Uterus (tissue), 4 donors: ENCODE data around the gene PPP1R9A. TPM values are rescaled to one million over a fixed set of nuclear protein-coding genes. Genes with fewer than 3 reads are reported as not detected.
A peak's percentile ranks its signal among the peaks of the same experiment; 100 is the strongest.

Source experiments
- DNase-seq, 2 donors: peaks; one replicate each; pipeline ENCODE4 v3.0.0-alpha.2; 2019 to 2020
- H3K27ac ChIP-seq, 2 donors: fragments of 200-600 bp; sonication (generic); 1 replicate in 1 of 2; 2 replicates in 1 of 2; pipeline ENCODE4 v1.5.1; 2016 to 2018
- H3K27me3 ChIP-seq, 2 donors: fragments of 200-600 bp; sonication (generic); one replicate each; pipeline ENCODE4 v1.5.1; 2018 to 2019; ENCODE audit warnings: control low read depth in 1 of 2
- H3K36me3 ChIP-seq, 2 donors: fragments of 200-600 bp; sonication (generic); one replicate each; pipeline ENCODE4 v1.5.1; 2019; ENCODE audit warnings: control low read depth in 1 of 2
- H3K4me1 ChIP-seq, 2 donors: fragments of 200-600 bp; sonication (generic); one replicate each; pipeline ENCODE4 v1.5.1; 2018 to 2019; ENCODE audit warnings: control low read depth in 1 of 2
- H3K4me3 ChIP-seq, 2 donors: fragments of 200-600 bp; sonication (generic); 1 replicate in 1 of 2; 2 replicates in 1 of 2; pipeline ENCODE4 v1.5.1; 2018 to 2019; ENCODE audit warnings: mild to moderate bottlenecking in 1 of 2
- H3K9me3 ChIP-seq, 2 donors: fragments of 200-600 bp; sonication (generic); one replicate each; pipeline ENCODE4 v1.5.1; 2019; ENCODE audit warnings: control low read depth in 1 of 2
- POLR2A ChIP-seq, 2 donors: fragments of 450-650 bp; IDR thresholded peaks; one replicate each; pipeline ENCODE4 v1.6.1; 2016; ENCODE audit warnings: antibody characterized with exemption in 2 of 2, mild to moderate bottlenecking in 1 of 2, moderate library complexity in 1 of 2
- intact Hi-C: fragments of 100-400 bp; cut with DNase I; formaldehyde crosslinking; loops from one replicate; pipeline ENCODE4 v1.15.1; 2023; ENCODE audit warnings: low total_unique reads
- total RNA-seq, 4 donors: library from RNA; depleted of rRNA in 3 of 4; stranded (reverse); fragments of >200 nt in 3 of 4; gene quantifications; one replicate each; pipeline versions ENCODE4 v1.1.0 to v1.2.4, GENCODE V29; 2014 to 2023
- TF ChIP-seq, protein P1 (sequence below), 4 experiments: fragments of 200-600 bp in 2 of 4; fragments of 450-650 bp in 2 of 4; sonication (generic) in 2 of 4; IDR thresholded peaks; one replicate each; pipeline ENCODE4 v1.5.1; 2016 to 2019; ENCODE audit warnings: antibody characterized with exemption in 4 of 4, mild to moderate bottlenecking in 2 of 4, moderate library complexity in 1 of 4
- donor health status: DM: yes; HTN: yes; CAD: no.

Gene PPP1R9A
- total RNA-seq, 4 donors from 2014 or later: 5.3 to 39.6 (median 15.0) TPM

DNA sequence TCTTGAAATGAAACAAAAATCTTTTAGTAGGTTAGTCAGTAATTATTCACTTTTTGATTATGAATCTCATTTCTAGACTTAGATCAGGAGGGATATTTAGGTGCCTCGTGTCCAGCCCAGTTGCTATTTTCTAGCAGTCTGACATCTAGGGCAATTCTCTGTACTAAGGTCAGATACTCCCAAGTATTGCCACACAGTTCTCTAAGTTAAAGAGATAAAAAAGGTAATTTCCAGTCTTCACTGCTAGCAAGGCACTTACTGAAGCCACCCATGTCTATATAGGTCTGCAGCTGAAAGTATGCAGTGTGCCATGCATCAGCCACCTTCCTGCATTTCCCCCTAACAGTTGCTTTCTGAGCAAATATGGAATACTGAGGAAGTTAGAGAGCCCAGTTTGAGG, 333.5 kb downstream of the PPP1R9A start:
- intact Hi-C loops: no loop called here
- H3K9me3 ChIP-seq: no peaks in the 10 kb centered on the region
- no peak for TF ChIP-seq POLR2A (IDR thresholded peaks at IDR 0.05)
- TF ChIP-seq, protein P1, sequence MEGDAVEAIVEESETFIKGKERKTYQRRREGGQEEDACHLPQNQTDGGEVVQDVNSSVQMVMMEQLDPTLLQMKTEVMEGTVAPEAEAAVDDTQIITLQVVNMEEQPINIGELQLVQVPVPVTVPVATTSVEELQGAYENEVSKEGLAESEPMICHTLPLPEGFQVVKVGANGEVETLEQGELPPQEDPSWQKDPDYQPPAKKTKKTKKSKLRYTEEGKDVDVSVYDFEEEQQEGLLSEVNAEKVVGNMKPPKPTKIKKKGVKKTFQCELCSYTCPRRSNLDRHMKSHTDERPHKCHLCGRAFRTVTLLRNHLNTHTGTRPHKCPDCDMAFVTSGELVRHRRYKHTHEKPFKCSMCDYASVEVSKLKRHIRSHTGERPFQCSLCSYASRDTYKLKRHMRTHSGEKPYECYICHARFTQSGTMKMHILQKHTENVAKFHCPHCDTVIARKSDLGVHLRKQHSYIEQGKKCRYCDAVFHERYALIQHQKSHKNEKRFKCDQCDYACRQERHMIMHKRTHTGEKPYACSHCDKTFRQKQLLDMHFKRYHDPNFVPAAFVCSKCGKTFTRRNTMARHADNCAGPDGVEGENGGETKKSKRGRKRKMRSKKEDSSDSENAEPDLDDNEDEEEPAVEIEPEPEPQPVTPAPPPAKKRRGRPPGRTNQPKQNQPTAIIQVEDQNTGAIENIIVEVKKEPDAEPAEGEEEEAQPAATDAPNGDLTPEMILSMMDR (IDR thresholded peaks at IDR 0.05): no peak
- no peak overlapping the region for H3K4me3 ChIP-seq
- no peak for DNase-seq
- H3K27ac ChIP-seq: no peak overlapping the region
- no peaks in the 10 kb centered on the region for H3K4me1 ChIP-seq
- H3K36me3 ChIP-seq: no peaks in the 10 kb centered on the region
- H3K27me3 ChIP-seq: no peaks in the 10 kb centered on the region

DNA sequence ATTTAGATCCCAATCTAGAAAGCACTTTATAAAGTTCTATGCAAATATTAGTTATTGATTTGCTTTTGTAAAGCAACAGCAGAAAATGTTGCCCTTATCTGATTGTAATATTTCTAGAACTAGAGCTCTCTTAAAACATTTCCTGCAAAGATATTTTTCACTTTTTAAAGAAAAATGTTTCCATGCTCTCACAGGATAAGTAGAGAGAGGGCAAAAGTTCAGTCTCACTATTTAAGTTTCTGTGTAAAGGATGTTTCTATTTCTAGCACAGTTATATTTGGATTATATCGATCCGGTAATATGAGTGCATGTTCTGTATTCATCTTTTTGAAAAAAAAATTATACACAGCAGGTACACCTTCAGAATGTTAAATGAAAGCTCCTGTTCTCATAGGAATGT, 334.9 kb downstream of the PPP1R9A start:
- Histone ChIP-seq H3K4me1 (no peaks in the 10 kb centered on the region), H3K27me3 (no peaks in the 10 kb centered on the region), H3K27ac (no peak overlapping the region), H3K9me3 (no peaks in the 10 kb centered on the region), H3K36me3 (no peaks in the 10 kb centered on the region), H3K4me3 (no peak overlapping the region)
- TF ChIP-seq, protein P1 (IDR thresholded peaks at IDR 0.05): no peak
- TF ChIP-seq POLR2A (IDR thresholded peaks at IDR 0.05): no peak
- no peak for DNase-seq
- intact Hi-C loops: no loop called here

DNA sequence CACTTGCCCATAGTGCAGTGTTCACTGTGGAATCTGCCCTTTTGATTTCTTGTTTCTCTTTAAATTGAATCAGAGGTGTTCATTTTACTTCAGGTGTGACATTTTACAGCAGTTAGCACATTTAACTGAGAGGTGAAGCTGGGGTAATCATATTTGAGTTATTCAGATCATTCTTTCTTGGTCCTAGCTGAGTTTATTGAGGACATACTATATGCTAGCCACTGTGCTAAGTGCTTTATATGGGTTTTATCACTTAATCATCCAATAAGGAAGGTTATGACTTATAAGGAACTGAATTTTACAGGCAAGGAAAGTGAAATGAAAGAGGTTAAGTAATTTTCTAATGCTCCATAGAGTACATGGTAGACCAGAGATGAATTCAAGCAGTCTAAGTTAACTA, 337.2 kb downstream of the PPP1R9A start:
- Histone ChIP-seq H3K9me3 (no peaks in the 10 kb centered on the region), H3K27ac (no peak overlapping the region), H3K4me3 (no peak overlapping the region), H3K4me1 (no peaks in the 10 kb centered on the region), H3K36me3 (no peaks in the 10 kb centered on the region), H3K27me3 (no peaks in the 10 kb centered on the region)
- intact Hi-C loops: no loop called here
- TF ChIP-seq POLR2A (IDR thresholded peaks at IDR 0.05): no peak
- TF ChIP-seq, protein P1 (IDR thresholded peaks at IDR 0.05): no peak
- DNase-seq: no peak

DNA sequence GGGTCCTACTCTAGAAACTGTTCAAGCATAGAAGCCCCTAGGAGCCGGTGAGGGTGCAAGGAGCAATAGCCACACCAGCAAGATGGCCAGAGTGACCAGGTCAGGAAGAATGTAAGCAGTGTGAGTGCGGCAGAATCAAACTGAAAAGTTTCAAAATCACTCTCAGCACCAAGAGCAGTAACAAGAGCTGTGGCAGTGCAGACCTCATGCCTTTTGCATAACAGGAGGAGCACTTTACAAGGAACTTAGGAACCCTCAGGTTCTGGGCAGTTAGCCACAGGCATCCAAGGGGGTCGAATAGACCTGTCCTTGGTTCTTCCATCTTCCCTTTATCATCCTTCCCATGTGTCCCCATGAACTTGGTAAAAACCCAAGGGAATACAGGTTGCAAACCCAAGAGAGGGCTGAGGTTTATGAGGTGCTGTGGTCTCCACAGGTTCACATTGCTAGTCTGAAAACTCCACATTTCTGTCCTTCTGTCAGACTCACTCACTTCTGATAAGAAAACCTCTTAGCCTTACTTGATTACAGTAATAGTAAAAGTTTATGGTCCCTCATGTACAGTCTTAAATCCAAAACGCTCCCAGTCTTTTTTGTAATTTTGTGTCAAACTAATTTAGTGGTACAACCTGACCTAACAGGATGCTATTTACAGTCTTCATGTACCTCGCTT, 338.6 kb downstream of the PPP1R9A start:
- no peaks in the 10 kb centered on the region for H3K36me3 ChIP-seq
- TF ChIP-seq, protein P1 (IDR thresholded peaks at IDR 0.05): no peak
- TF ChIP-seq POLR2A (IDR thresholded peaks at IDR 0.05): no peak
- H3K4me1 ChIP-seq: no peaks in the 10 kb centered on the region
- no peaks in the 10 kb centered on the region for H3K27me3 ChIP-seq
- DNase-seq: no peak
- H3K27ac ChIP-seq: no peak overlapping the region
- intact Hi-C loops: no loop called here
- H3K9me3 ChIP-seq: no peaks in the 10 kb centered on the region
- H3K4me3 ChIP-seq: no peak overlapping the region

DNA sequence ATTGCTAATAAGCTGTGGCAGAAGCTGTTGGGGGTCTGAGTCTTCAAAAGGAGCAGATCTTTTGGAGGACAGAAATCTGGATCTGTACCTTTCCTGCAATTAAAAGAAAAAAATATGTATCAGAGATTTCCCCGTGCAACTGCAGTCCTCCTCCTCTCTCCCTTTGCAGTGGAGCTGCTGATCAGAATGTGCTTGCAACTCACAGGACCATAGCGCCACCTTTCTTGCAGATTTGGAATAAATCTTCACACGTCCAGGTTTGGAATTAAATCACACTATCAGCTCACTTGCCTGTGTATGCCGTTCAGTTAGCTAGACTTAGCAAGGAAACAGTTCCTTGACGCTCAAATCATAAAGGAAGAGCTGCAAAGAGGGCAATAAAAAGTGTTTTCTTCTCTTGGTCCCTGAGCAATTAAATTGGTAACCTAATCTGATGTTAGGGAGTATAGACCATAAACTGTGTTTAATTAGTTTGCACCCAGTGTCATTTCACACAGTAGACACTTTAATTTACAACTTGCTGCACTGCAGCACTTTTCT, 339.5 kb downstream of the PPP1R9A start:
- peak; percentile 28 to 38 for DNase-seq
- Histone ChIP-seq H3K9me3 (no peaks in the 10 kb centered on the region), H3K4me1 (no peaks in the 10 kb centered on the region), H3K36me3 (no peaks in the 10 kb centered on the region), H3K27ac (no peak overlapping the region), H3K27me3 (no peaks in the 10 kb centered on the region), H3K4me3 (no peak overlapping the region)
- intact Hi-C loops: no loop called here
- TF ChIP-seq, protein P1 (IDR thresholded peaks at IDR 0.05): peak; percentile 60 to 68 (median 63)
- no peak for TF ChIP-seq POLR2A (IDR thresholded peaks at IDR 0.05)
